WI38 (cell line): ENCODE results near the gene UBA3.

Source experiments
- H3K4me3 ChIP-seq: 2 replicates; pipeline ENCODE4 v1.5.1; 2011; ENCODE audit warnings: low read depth, mild to moderate bottlenecking, control low read depth, low read length
- TF ChIP-seq, protein P1 (sequence below): IDR thresholded peaks from 2 replicates; pipeline ENCODE4 v1.5.1; 2012; ENCODE audit warnings: low read depth, mild to moderate bottlenecking, control low read depth, low read length

The UBA3 gene

DNA sequence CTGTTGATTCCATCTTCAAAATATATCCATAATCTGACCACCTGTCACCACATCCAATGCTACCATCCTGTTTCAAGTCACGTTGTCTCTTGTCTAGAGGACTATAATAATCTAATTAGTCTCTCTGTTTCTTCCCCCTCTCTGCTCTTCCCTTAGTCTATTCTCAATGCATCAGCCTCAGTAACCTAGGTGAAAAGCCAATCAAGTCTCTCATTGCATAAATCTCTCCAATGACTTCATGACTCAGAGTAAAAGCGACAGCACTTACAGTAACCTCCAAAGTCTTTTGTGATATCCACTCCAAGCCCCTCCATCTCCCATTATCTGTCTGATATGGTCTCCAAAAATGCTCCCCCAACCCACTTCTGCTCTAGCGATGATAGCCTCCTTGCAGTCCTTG, 7.2 kb downstream of the UBA3 start:
- no peak overlapping the region for H3K4me3 ChIP-seq
- TF ChIP-seq, protein P1, sequence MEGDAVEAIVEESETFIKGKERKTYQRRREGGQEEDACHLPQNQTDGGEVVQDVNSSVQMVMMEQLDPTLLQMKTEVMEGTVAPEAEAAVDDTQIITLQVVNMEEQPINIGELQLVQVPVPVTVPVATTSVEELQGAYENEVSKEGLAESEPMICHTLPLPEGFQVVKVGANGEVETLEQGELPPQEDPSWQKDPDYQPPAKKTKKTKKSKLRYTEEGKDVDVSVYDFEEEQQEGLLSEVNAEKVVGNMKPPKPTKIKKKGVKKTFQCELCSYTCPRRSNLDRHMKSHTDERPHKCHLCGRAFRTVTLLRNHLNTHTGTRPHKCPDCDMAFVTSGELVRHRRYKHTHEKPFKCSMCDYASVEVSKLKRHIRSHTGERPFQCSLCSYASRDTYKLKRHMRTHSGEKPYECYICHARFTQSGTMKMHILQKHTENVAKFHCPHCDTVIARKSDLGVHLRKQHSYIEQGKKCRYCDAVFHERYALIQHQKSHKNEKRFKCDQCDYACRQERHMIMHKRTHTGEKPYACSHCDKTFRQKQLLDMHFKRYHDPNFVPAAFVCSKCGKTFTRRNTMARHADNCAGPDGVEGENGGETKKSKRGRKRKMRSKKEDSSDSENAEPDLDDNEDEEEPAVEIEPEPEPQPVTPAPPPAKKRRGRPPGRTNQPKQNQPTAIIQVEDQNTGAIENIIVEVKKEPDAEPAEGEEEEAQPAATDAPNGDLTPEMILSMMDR = no peak

DNA sequence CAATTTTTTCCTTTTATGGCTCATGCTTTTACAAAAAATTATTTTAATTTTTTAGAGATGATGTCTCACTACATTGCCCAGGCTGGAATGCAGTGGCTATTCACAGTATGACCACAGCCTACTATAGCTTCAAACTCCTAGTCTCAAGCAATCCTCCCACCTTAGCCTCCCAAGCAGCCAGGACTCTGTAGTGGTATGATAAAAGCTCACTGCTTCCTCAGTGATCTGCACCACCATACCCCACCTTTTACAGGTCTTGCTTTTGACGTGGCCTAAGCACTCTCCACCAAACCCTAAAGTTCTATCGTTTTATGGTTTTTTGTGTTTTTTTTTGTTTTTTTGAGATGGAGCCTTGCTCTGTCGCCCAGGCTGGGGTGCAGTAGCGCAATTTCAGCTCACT, 14.0 kb downstream of the UBA3 start:
- no peak overlapping the region for H3K4me3 ChIP-seq
- TF ChIP-seq, protein P1 = no peak

DNA sequence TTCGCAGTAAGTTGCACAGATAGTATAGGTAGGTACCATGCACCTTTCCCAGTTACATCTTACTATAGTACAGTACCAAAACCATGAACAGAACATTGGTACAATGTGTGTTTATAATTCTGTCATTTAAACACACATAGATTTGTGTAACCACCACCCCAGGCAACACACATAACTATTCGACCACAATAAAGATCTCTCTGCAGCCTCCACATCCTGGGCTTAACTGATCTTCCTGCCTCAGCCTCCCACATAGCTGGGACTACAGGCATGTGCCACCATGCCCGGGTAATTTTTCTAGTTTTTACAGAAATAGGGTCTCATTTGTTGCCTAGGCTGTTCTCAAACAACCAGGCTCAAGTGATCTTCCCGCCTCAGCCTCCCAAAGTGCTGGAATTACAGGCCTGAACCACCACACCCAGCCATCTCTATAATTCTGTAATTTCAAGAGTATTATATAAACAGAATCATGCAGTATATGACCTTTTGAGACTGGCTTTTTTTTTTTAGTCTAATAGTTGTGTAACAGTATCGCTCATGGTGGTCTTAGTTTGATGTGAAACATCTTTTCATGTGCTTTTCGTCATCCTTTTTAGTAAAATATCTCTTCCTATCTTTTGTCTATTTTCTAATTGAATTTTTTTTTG, 14.7 kb downstream of the UBA3 start:
- TF ChIP-seq, protein P1 = no peak
- no peak overlapping the region for H3K4me3 ChIP-seq

DNA sequence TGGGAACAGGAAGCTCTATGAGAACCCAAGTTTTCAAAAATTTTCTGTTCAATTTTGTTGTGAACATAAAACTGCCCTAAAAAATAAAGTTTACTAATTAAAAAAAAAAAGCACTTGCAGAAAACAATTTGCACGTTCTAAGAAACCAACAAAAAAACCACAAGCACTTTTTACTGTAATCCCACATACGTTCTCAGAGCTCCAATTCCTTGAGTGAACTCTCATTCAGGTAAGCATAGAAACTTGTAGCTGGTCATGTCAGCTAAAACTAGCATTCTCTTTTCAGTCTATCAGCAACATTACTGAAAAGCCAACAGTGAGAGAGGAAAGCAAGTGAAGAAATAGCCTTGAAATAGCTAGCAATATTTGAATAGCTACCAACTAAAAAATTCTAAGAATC, 16.5 kb downstream of the UBA3 start:
- TF ChIP-seq, protein P1 = no peak

DNA sequence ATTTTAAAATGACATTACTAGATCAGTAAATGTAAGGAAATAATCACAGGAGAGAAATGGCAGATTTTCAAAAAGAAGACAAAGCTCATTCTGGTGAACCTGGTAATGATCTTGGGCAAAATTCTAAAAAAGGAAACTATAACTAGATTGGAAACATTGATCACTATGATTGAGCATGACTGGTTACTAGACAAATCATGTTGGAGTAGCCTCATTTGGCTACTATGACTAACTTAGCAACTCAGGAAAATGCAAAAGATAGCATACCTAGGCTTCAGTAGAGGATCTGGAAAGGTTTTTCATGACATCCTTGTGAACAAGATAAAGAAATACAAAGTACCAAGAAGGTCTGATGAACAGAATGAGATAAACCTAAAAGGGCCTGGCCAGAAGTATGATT, 20.5 kb downstream of the UBA3 start:
- no peak overlapping the region for H3K4me3 ChIP-seq
- TF ChIP-seq, protein P1 = no peak

More for the DNA sequence above, 16.5 kb downstream of the UBA3 start:
- H3K4me3 ChIP-seq = no peak overlapping the region

DNA sequence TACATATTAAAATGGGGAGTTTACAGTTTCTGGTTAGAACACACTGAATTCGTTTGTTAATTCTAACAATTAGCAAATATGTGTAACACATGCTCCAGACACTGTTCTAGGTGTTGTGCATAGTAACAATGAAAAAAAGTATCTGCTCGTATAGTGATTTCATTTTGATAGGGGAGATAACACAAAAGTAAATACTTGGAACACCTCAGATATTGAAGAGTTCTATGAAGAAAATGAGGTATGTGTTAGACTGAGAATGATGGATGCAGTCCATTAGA, 21.3 kb downstream of the UBA3 start:
- TF ChIP-seq, protein P1 = no peak
- no peak overlapping the region for H3K4me3 ChIP-seq

DNA sequence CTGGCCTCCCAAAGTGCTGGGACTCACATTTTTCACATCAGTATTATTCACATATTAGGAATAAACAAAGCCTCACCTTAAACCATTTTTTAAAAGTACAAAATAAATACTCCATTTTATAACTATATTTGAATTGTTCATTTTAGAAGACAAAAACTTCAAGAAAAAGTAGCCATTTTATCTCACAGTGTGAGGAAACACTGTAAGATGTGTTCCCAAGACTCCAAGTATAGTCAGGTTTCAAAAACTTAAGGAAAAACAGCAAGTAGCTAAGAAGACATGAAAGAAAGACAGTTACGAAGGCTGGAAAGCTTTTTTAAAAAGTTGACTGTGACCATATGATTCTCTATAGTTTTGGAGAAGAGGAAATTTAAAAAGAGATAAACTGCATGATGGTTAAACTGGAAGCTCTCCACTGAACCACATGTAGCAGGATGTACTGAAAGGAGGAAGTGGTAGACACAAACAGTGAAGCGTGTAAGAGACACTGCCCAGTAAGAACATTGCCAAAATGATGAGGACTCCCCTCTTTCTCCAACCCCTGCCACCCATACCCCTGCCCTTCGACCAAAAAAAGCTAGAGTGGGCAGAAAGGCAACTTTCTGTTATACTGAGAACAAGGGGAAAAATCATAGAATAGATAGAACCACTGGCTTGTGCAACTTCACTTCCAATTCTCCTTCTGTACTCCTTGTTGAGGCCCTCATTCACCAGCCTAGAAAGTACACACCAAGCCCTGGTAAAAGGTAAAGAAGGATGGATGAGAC, 21.8 kb downstream of the UBA3 start:
- TF ChIP-seq, protein P1 = no peak
- no peak overlapping the region for H3K4me3 ChIP-seq
